Lung microvascular endothelial cell (primary cell): ENCODE data around the gene CALCB. TPM values are rescaled to one million over a fixed set of nuclear protein-coding genes. Genes with fewer than 3 reads are reported as not detected.
A peak's percentile ranks its signal among the peaks of the same experiment; 100 is the strongest.

Source experiments
- DNase-seq, 2 donors: peaks; one replicate each; pipeline versions ENCODE4 v3.0.0 to v3.0.0-alpha.2; 2010; ENCODE audit warnings: low read depth in 2 of 2
- total RNA-seq: library from RNA; depleted of rRNA; stranded (reverse); fragments of >200 nt; gene quantifications from 2 replicates; pipeline ENCODE4 v1.2.1, GENCODE V29; 2014

CALCB gene
- total RNA-seq, 1 donor from 2014 or later: not detected

DNA sequence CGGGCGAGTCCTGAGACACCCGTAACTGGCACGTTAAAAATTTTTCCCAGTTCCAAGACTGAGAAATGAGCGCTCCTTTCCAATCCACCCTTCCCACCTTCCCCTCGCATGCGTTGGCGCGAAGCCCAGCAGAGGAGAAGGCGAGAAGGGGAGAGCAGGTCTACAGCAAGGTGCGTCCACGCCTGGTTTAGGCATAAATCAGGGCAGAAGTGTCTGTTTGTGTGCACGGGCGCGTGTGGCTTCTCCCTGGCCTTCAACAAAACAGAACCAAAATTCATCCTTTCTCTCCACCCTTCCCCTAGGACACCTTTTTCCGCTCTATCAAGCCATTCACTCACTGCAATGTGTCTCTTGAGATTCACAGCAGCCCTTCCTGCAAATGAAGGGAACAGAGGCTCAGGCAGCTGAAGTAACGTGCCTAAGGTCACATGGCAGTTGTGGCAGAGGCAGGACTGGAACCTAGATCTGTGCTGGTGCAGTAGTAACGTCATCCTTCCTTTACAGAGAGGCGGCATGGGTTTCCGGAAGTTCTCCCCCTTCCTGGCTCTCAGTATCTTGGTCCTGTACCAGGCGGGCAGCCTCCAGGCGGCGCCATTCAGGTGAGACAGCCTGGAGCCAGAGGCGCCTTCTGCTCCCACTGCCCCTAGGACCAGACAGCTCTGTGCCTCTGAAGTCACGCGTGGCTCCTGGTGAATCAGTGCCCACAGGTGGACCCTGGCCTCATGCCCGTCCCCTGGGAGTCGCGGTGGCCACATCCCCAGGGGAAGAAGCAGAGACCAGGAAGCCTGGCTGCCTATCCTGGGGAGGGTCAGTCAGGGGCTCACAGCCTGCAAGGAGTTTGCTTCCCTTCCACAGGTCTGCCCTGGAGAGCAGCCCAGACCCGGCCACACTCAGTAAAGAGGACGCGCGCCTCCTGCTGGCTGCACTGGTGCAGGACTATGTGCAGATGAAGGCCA, 1.1 kb downstream of the CALCB start:
- peak; percentile 69 to 74 for DNase-seq

DNA sequence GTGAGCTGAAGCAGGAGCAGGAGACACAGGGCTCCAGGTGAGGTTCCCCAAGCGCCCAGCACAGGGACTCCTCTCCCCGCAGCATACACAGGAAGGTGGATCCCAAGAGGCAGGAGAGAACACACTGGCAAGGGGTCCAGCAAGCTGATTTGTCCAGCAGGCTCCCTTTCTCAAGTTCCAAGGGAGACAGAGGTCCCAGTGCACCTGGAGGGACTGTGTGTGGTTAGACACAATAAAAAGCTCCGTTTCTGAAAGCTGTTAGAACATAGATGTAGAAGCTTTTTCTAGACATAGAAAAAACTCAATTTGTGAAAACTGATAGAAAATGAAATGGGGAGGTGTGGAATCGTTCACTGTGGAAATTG, 1.8 kb downstream of the CALCB start:
- no peak for DNase-seq

DNA sequence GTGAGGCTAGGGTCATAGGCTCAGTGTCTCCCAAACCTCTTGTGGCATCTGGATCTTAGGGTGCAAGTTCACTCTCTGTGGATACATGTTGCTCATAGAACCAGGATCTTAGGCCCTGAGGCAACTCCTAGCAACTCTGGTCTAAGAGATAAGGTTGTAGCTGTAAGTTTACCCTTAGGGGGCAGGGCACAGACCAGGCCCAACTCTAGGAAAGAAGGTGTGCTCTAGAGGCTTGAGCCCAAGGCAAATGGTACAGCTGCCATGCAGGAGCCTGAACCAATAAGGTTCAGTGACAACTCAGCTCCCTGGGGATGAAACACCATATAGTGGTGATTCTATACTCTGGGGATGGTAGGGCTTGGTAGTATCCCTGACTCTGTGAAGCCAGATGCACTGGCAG, 17.8 kb downstream of the CALCB start:
- no peak for DNase-seq

DNA sequence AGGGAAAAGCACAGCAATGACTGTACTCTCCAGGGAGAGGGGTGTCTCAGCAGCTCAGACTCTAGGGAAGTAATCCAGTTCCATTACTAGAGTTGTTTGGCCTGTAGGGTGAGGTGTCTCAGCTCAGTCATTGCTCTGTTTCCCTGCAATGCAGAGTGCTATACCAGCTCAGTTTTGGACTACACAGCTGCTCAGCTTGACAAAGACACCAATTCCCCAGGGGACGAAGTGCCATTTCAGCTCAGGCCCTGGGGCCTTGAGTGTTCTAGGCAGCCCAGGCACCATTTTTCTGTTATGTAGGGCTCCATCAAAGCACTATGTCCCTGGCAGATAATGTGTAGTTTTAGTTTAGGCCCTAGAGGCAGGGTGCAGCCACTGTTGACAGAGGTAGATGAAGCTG, 18.2 kb downstream of the CALCB start:
- no peak for DNase-seq

DNA sequence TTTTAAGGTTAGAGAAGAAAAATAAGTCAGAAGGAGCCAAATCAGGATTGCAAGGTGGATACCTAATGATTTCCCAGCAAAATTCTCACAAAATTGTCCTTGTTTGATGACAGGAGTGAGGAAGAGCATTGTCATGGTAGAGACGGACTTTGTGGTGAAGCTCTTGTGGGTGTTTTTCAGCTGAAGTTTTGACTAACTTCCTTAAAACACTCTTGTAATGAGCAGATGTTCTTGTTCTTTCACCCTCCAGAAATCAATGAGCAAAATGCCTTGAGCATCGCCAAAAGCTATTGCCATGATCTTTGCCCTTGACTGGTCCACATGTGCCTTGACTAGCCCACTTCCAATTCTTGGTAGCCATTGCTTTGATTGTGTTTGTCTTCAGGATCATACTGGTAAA, 20.0 kb downstream of the CALCB start:
- DNase-seq: no peak

DNA sequence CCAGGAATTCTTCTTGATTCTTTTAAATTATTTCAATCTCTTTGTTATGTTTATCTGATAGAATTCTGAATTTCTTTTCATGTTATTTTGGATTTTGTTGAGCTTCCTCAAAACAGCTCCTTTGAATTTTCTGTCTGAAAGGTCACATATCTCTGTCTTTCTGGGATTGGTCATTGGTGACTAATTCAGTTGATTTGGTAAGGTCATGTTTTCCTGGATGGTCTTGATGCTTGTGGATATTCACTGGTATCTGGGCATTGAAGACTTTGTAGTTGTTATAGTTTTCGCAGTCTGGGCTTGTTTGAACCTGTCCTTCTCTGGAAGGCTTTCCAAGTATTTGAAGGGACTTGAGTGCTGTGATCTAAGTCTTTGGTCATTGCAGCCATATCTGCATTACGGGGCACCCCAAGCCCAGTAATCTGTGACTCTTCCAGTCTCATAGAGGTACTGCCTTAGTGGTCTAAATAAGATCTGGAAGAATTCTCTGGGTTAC, 22.4 kb downstream of the CALCB start:
- no peak for DNase-seq

DNA sequence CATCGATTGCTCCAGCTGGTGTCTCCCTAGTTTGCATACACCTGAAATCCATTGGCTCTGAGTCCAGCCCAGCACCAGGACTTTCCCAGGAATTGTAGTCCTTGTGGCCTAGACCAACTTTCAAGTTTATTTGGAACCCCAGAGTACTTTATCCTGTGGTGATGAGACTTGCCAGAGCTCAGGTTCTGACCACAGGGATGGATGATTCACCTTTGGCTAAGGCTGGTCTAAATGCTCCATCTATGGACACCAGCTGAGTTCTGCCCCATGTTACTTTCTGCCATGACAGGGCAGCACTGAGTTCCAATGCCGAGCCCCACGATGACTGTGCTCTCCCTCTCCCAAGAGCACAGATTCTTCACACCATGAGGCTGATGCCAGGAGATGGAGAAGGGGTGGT, 24.0 kb downstream of the CALCB start:
- DNase-seq: no peak

DNA sequence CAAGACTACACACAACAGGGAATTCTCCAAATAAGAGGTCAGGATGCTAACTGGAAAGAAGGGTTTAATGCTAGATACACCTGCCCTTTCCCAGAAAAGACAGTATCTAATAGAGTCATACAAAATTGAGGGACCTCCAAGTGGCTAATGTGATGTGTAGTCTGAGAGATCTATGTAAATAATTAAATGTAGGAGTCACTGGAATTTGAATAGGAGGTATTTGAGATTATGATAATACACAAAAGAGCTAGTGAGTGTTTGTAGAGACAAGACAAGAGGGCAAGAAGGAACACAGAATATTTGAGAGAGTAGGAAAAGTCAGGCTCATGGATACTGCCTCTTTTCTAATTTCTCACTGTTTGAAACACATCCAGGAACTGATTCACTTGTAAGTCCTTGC, 25.9 kb downstream of the CALCB start:
- no peak for DNase-seq

DNA sequence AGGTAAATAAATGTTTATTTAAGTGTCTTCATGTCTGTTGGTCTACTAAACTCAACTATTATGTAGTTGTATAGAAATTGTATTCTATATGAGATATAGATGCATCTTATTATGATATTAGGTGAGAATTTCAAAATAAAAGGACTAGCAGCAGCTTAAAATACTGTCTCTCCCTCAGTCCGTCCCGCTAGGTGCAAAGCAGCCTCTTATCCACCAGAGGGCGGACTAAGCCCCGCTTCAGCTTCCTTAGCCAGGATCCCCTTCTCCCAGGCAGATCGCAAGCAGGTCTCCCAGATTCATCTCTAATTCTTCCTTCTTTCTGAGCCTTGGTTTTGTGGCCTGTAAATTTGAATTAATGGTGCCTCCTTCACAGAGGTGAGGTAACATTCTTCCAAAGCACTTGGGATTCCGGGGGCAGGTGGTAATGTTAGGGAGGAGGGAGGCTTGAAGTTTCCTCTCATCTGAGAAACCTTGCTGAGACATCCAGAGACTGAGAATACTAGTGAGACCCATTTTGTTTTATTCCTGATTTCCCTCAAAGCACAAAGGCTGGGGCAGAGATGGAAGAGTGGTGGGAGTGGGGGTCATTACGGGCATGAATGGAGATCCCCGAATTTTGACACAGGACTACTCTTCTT, 27.8 kb downstream of the CALCB start:
- DNase-seq: peak; percentile 70 to 81

DNA sequence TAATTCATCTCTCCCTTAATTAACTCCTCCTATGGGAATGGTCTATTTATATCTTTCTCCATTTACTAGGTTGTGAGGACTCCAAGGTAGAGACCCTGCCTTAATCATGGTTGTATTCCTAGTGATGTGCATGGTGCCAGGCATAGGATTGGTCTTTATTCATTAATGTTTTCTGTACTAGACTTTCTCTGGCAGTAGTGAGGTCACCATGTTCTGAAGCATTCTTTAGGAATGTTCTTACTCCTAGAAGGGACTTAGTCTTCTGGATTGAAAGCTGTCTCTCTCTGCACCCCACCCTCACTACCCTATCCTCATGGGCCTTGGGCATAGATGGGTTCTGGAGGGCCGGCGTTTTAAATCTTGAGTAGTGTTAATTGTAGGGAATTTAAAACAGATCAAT, 30.8 kb downstream of the CALCB start:
- DNase-seq: no peak

DNA sequence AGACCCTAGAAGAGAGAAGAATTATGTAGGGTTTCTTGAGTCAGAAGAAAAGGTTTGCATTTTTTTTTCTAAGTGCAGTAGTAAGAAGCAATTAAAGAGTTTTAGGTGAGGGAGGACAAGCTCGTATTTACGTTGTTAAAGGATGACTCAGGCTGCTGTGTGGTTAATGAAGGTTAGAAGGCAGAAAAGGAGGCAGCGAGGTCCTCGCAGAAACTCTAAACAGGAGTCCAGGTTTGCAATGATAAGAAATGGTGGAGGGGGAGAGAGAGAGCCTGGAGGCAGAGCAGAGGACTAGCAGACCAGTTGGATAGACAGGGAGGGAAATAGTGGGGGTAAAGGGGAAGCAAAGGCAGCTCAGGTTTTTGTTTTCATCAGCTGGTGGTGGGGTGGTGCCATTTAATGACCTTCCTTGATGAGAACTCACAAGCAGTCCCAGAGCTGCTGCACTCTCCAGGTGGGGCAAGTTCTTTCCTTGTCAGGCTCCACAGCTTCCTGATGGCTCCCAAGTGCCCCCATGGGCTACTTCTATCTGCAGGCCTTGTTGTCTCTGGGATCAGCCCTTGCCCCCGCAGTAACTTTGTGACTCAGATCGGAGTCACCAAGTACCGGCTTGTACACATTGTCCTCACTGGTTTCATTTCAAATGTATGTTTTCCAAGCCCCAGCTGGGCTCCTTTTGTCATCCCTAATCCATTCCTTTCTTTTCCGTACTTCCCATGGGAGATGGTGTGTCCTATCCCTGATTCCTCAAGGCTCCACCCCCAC, 33.0 kb downstream of the CALCB start:
- DNase-seq: peak in 1 of 2 donors; percentile 72

DNA sequence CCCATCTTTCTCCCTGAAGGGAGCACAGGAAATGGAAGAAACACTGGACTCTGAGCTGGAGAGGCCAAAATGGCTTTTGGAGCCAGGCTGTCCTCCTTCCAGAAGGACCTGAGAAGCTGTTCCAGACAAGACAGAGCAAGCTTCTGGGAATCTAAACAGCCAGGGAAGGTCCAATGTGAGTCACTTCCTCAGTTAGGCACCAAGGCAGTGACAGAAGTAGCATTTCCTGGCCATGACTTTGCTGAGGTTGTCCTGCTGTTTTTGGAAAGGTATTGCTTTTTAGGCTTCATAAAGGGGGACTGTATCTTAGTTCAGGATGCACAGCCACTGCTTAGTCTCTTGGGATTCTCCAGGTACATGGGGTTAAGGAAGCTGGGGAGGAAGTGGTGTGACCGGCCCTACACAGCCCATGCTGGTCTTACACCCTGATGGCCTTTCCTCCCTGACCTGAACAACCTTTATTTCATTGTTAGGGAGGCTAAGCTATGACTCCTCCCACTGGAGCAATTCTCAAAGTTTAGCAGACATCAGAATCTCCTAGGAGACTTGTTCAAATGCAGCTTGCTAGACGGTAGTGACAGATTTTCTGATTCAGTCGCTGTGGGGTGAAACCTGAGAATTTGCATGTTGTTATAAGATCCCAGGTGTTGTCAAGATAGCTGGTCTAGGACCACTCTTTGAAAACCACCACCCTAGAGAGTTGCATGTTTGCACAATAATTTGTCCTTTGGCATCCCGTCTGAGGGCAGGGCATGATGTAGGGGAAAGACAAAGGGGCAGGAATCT, 34.5 kb downstream of the CALCB start:
- peak in 1 of 2 donors; percentile 73 for DNase-seq

DNA sequence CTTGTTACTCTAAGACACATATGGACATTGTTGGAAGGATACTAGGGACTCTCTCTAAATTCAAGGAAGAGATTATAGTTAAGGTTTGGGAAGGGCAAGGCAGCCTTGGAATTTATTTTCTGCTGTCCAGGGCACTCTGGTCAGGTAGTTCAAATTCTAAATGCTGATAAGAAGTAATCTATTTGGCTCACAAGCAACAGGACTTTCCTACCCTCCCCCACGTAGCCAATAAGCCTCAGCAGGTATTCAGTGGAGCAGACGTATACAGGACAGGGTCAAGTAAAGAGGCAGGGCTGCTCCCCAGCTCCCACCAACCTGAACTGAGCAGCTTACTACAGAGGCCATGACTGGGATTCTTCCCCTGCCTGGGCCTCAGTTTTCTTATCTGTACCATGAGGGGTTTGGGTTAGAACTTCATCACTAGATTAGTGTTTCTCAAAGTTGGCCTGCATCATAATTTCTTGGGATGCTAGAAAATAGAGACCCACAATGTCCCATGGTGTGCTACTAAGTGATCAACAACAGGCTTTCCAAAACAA, 35.3 kb downstream of the CALCB start:
- DNase-seq: no peak

DNA sequence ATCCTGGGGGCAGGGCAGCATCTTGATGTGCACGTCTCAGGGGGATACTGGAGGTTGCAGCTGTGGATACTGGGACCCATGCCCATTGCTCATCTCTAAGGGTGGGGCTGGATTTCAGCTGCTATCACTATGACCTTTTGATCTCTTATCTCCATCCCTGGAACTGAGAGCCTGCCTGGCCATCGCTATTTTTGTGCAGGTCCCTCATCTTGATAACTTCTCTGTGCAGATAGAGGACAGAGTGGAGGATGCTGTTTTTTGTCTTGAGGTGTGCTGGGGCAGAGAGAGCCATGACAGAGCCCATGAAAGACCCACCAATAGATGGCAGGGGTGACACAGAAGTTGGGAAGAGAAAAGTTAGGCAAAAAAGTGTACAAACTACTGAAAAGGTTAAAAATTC, 36.2 kb downstream of the CALCB start:
- DNase-seq: no peak

DNA sequence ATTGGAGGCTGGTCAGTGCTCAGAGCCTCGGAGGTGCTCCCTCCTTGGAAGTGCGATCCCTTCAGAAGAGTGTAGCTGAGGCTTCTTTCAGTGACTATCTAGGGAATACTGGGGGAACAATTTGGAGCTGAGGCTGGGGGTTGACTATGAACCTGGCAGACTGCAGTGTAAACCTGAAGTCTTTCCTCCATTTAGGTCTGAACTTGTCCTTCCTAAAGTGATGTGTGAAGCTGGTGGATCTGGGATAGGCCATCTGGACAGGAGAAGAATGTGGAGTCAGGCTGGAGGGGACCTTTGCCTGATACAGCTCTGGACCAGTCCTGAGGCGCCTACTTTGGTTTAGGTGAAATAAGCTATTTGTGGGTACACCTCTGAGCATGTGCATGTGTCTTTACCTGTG, 37.8 kb downstream of the CALCB start:
- no peak for DNase-seq

DNA sequence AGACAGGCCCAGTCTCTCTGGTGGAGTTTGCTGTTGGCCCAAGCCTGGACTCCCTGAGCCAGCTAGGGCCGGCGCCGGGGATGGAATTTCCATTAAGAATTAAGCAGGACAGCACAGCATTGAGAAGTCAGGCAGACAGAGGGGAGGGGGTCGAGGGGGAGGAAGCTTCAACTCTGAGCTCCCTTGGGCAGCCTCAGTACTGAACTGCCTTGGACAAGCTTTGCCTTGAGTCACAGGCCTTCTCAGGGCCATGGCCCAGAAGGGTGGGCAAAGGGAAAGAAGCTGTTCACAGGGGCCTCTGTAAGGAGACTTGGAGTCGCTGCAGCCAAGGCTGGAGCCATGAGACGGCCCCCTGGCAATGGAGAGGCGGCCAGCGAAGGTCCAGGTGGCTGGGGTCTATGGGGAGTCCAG, 38.7 kb downstream of the CALCB start:
- DNase-seq: no peak

DNA sequence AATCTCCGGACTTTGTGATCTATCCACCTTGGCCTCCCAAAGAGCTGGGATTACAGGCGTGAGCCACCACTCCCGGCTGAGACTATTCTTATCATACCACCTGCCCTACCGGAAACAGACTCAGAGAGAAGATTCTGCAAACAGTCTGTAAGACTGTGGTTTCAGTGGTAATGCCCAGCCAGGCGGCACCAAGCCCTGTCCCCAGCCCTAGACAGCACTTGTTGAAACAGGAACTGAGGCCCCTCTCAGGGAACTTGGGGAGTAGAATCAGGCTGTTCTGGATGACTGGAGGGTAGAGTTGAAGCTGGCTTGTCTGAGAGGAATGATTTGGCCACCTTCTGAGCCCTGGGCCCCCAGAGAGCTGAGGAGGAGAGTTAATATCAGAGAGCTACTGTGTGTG, 40.0 kb downstream of the CALCB start:
- no peak for DNase-seq

DNA sequence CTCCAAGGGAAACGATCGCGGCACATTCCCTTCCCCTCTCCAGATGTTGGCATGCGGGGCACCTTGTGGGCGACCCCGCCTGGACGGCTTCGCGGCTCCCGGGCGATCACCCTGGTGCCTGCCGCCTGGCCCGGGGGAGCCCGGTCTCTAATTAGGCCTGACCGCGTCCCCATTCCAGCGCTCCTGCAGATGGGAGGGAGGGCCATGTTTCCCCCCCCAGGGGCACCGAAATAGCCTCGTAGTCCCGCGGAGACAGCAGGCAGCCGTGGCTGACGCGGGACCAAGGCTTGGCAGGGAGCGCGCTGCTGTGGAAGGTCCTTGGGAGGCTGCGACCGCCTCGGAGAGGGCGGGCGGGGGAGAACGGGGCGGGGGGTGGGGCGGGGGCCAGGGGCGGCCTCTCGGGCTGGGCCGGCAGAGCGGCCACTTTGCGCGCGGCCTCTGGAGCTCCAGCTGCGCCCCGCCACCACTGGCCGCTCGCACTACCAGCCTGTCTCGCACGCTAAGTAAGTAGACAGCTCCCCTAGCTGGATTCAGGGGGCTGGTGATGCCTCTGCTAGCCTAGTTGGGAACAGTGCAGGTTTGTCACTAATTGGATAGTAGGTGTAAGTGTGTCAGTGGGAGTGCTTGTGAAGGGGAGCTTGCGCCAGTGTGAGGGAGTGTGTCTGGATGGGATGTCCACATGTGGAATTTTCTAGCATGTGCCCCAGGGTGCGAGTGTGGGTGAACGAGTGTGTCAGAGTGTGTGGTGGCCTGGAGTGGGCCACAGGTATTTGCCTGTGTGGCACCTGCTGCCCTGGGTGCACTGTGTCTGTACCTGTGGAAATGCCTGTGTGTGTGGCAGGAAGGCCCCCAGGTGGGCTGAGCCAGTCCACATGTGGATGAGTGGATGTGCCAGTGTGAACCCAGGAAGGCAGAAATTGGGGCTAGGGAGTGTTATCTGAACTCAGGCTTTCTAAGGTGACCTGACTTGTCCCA, 41.4 kb downstream of the CALCB start, which contains the start of gene INSC:
INSC (plus strand) TSS at position 423 of the 975 bp plus-strand sequence. CDS start 34,252 bp downstream, outside the sequence.
- peak in 1 of 2 donors; percentile 58 for DNase-seq

DNA sequence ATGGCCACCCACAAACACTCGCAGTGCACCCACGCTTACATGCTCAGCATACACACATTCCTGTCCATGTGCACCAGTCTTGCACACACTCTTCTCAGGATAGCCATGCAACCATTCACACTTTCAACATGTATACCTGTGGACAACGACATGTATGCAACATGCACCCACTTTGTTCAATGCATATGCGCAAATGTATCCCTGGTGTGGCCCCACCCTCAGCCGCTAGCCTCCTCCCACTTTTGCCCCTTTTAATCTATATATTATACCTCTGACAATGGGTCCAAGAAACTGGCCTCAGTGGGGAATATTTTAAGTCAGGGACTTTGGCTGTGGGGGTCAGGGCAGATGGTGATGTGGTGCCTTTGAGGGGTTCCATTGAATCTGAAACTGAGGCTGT, 42.3 kb downstream of the CALCB start:
- DNase-seq: no peak

DNA sequence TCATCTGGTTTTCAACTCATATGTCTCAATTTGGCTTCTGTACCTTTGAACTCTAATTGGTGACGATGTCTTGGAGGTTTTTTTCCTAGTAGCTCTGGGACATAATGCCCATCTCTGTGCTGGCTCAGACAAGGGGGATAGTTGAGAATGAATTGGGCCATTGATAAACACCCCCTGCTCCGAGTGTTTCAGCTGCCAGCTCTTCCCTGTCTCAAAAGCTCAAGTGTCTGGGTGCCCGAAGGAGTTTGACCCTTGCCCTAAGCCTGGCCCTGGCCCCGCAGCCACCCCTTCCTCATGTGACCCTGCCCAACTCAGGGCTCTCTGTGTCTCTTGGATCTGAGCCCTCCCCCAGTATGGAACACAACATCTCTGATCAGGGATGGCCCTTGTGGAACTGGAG, 44.4 kb downstream of the CALCB start:
- no peak for DNase-seq
